HEK293T (cell line): Measurements from ENCODE around the gene TXLNG.
A peak's percentile ranks its signal among the peaks of the same experiment; 100 is the strongest.

Experiments used
- CTCF ChIA-PET: fragments of 350-600 bp; formaldehyde crosslinking; extraction: SDS; loops from one replicate; lab custom pipeline; 2021; ENCODE audit warnings: antibody characterized with exemption, inconsistent platforms; lab: Yijun Ruan, JAX
- POLR2A ChIA-PET: fragments of 350-600 bp; formaldehyde crosslinking; extraction: SDS; loops from one replicate; lab custom pipeline; 2020; ENCODE audit warnings: antibody characterized with exemption, inconsistent platforms; lab: Yijun Ruan, JAX
- DNase-seq: peaks from one replicate; pipeline ENCODE4 v3.0.0; 2012; ENCODE audit warnings: mixed read lengths; ENCODE audit errors: extremely low spot score
- ARNT ChIP-seq: fragments of 450-650 bp; IDR thresholded peaks from 2 replicates; pipeline ENCODE4 v1.6.1; 2017; ENCODE audit warnings: mild to moderate bottlenecking
- BHLHE40 ChIP-seq: fragments of 450-650 bp; IDR thresholded peaks from 2 replicates; pipeline ENCODE4 v1.6.1; 2016; ENCODE audit warnings: mild to moderate bottlenecking, moderate library complexity, borderline replicate concordance
- CTBP1 ChIP-seq: fragments of 450-650 bp; IDR thresholded peaks from 2 replicates; pipeline ENCODE4 v1.6.1; 2016; ENCODE audit warnings: borderline replicate concordance
- ELF4 ChIP-seq: fragments of 450-650 bp; IDR thresholded peaks from 2 replicates; pipeline ENCODE4 v1.6.1; 2017; ENCODE audit warnings: antibody characterized with exemption
- FOXA1 ChIP-seq: fragments of 450-650 bp; IDR thresholded peaks from 2 replicates; pipeline ENCODE4 v1.6.1; 2016; ENCODE audit warnings: mild to moderate bottlenecking
- FOXK2 ChIP-seq: fragments of 450-650 bp; IDR thresholded peaks from 2 replicates; pipeline ENCODE4 v1.6.1; 2016; ENCODE audit warnings: mild to moderate bottlenecking
- FOXM1 ChIP-seq: fragments of 450-650 bp; IDR thresholded peaks from 2 replicates; pipeline ENCODE4 v1.6.1; 2017; ENCODE audit warnings: mild to moderate bottlenecking, borderline replicate concordance
- HDGF ChIP-seq: fragments of 450-650 bp; IDR thresholded peaks from 2 replicates; pipeline ENCODE4 v1.6.1; 2017; ENCODE audit warnings: antibody characterized with exemption, borderline replicate concordance
- L3MBTL2 ChIP-seq: fragments of 450-650 bp; conservative IDR thresholded peaks from 2 replicates; pipeline ENCODE4 v1.6.1; 2016; ENCODE audit warnings: mild to moderate bottlenecking
- LEF1 ChIP-seq: fragments of 450-650 bp; IDR thresholded peaks from 2 replicates; pipeline ENCODE4 v1.6.1; 2017; ENCODE audit warnings: mild to moderate bottlenecking, borderline replicate concordance
- NFRKB ChIP-seq: fragments of 450-650 bp; IDR thresholded peaks from 2 replicates; pipeline ENCODE4 v1.6.1; 2016; ENCODE audit warnings: mild to moderate bottlenecking, moderate library complexity
- PKNOX1 ChIP-seq: fragments of 450-650 bp; IDR thresholded peaks from 2 replicates; pipeline ENCODE4 v1.6.1; 2016
- SP1 ChIP-seq: fragments of 450-650 bp; IDR thresholded peaks from 2 replicates; pipeline ENCODE4 v1.6.1; 2017
- SUZ12 ChIP-seq: fragments of 450-650 bp; IDR thresholded peaks from 2 replicates; pipeline ENCODE4 v1.6.1; 2016; ENCODE audit warnings: mild to moderate bottlenecking
- TARDBP ChIP-seq: fragments of 450-650 bp; IDR thresholded peaks from 2 replicates; pipeline ENCODE4 v1.6.1; 2016
- ZNF384 ChIP-seq: fragments of 450-650 bp; IDR thresholded peaks from 2 replicates; pipeline ENCODE4 v1.6.1; 2016

Gene TXLNG

DNA sequence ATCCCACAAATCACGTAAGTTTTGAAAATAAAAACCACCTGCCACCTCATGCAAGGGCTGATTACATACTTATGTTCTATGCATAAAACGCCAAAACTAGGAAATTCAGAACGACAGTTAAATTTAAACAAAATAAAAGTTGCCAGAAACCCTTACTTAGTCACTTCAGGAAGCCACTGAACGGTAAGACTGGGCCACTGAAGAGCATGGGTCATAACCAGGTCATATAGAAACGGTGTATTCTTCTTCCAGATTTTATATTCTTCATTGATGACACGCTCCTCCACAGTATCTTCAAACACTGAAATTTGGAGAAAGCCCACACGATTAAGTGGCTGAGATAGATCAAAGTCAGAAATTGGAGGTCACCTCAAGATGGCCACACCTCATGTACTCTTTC, 82.7 kb downstream of the TXLNG start:
- no peak for TF ChIP-seq ARNT
- TF ChIP-seq LEF1, result no peak
- TF ChIP-seq FOXK2, result no peak
- TF ChIP-seq SUZ12, result no peak
- TF ChIP-seq L3MBTL2, result no peak
- no peak for TF ChIP-seq CTBP1
- no peak for TF ChIP-seq SP1
- TF ChIP-seq FOXA1, result no peak
- no peak for TF ChIP-seq ZNF384
- no peak for TF ChIP-seq PKNOX1
- no peak for TF ChIP-seq ELF4
- no peak for TF ChIP-seq FOXM1
- no peak for TF ChIP-seq TARDBP
- TF ChIP-seq BHLHE40, result no peak
- TF ChIP-seq HDGF, result no peak
- TF ChIP-seq NFRKB, result no peak
- ChIA-PET CTCF (no interaction called here), POLR2A (interaction anchor here (1.0 to 1.7 kb wide), 2 partner anchors 12 to 14 kb away, joined by 3 to 11 read pairs; no protein-coding TSS in a partner anchor)
- no peak for DNase-seq

DNA sequence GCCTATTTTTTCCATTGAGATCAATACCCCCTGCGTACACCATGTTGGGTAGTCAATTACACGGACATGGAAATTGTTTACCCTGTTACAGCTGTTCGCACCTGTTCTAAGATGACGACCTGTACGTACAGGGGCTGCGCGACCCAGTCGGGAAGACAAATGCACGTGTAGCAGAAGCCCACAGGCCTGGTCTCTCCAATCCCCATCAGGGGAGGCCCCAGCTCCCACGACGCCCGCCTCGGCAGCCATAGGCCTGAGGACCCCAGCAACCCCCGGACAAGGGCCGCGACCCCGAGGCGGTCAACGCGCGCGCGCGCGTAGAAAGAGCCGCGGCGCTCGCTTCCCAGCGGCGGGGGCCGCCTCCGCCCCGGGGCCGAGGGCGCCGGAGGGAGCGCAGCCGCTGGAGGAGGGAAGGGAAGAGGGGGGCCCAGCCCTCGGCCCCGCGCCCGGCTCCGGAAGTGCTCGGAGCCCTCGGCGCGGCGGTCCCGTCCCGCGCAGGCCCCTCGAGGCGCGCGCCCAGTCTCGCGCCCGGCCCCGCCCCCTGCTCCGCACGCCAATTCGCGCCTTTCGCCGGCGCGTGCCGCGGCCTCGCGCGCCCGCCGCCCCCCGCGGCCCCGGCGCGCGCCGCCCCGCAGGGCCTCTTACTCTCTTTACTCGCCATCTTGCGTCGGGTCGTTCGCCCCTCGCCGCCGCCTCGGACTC, 83.3 kb downstream of the TXLNG start:
- no peak for TF ChIP-seq PKNOX1
- TF ChIP-seq FOXM1, result 0 out of 2 replicates have a peak, but pooled peaks have one; percentile 2
- TF ChIP-seq L3MBTL2, result peak; percentile 66
- TF ChIP-seq FOXA1, result no peak
- no peak for TF ChIP-seq TARDBP
- no peak for TF ChIP-seq BHLHE40
- TF ChIP-seq NFRKB, result no peak
- no peak for TF ChIP-seq CTBP1
- TF ChIP-seq SUZ12, result no peak
- peak; percentile 83 for TF ChIP-seq ARNT
- TF ChIP-seq SP1, result no peak
- CTCF ChIA-PET, result no interaction called here
- POLR2A ChIA-PET, result interaction anchor here (0.6 to 1.7 kb wide), 4 partner anchors 10 to 128 kb away, joined by 3 to 11 read pairs (median 3); no protein-coding TSS in a partner anchor
- peak; percentile 71 for DNase-seq

DNA sequence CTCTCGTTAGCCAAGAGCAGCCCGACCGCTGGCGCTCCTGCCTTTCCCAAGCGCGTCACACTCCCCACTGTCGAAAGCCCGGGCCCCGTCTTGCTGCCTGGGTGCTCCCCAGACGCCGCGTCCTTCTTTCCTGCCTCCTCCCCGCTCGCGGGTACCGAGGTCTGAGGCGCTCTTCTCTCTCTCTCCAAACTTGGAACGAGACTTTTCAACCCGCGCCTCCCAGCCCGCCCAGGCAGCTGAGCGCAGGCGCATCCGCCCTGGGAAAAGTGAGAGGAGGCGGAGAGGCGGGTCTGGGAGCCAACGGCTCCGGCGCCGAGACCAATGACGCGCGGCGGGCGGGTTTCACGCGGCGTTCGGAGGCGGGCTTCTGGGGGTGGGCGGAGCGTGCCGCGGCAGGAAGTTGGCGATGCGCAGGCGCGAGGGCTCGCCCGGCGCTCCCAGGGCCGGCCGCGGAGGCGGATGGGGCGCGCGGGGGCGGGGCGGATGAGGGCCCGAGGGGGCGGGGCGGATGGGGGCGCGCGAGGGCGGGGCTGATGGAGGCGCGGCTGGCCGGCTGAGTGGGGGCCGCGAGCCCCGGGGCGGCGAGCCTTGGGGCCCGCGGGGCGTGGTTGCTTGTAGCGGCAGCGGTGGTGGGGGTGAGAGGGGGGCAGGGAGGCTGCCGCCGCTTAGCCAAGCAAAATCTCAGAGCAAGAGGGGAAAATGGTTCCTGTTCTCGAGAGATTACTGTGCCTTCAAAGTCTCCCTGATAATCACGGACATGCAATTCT, 84.0 kb downstream of the TXLNG start, which contains the start of gene RBBP7:
Gene RBBP7 (minus strand): TSS at position 268 of the 767 bp plus-strand sequence. CDS start 309 bp downstream, outside the sequence.
- peak; percentile 95 for DNase-seq
- TF ChIP-seq ZNF384 (no peak), FOXM1 (no peak), LEF1 (no peak), SUZ12 (no peak), BHLHE40 (no peak), FOXA1 (no peak), TARDBP (no peak), NFRKB (no peak), ARNT (no peak), CTBP1 (no peak; the same call in 1 of the 2 replicates), ELF4 (peak; percentile 49; the same call in 1 of the 2 replicates), PKNOX1 (peak; percentile 75), SP1 (no peak), L3MBTL2 (peak; percentile 54), FOXK2 (no peak), HDGF (no peak)
- ChIA-PET CTCF (interaction anchor here (4.6 kb wide), 1 partner anchor 13 kb away, joined by 41 read pairs; no protein-coding TSS in a partner anchor), POLR2A (interaction anchor here (1.0 to 1.7 kb wide), 3 partner anchors 11 to 13 kb away, joined by 3 to 11 read pairs (median 3); no protein-coding TSS in a partner anchor)

GRCh38 chrX:16870862-16871815, 84.9 kb downstream of the TXLNG start:
- peak; percentile 16 for DNase-seq
- no peak for TF ChIP-seq FOXM1
- TF ChIP-seq L3MBTL2, result peak; percentile 67
- POLR2A ChIA-PET, result interaction anchor here (0.8 to 1.0 kb wide), 2 partner anchors 10 to 12 kb away, joined by 3 to 5 read pairs; no protein-coding TSS in a partner anchor
- CTCF ChIA-PET, result interaction anchor here (0.9 to 4.6 kb wide), 2 partner anchors 9 to 12 kb away, joined by 3 to 41 read pairs; no protein-coding TSS in a partner anchor

- DNase-seq, result no peak
- CTCF ChIA-PET, result interaction anchor here (4.6 kb wide), 1 partner anchor 10 kb away, joined by 41 read pairs; no protein-coding TSS in a partner anchor
- POLR2A ChIA-PET, result interaction anchor here (2.9 kb wide), 1 partner anchor 9 kb away, joined by 25 read pairs; no protein-coding TSS in a partner anchor
- no peak for TF ChIP-seq SUZ12
Measured at GRCh38 chrX:16873106-16873505, 86.8 kb downstream of the TXLNG start.
